GM12872 (cell line): ENCODE data around the gene SMIM12.

Source experiments
- CTCF ChIP-seq: IDR thresholded peaks from 3 replicates; pipeline ENCODE4 v1.5.1; 2011; ENCODE audit warnings: low read depth, mild to moderate bottlenecking, low read length, moderate library complexity; ENCODE audit not compliant: insufficient read depth

The SMIM12 gene

GRCh38 chr1:34865573-34865972 is 6.0 kb upstream of the SMIM12 start:
- no peak for TF ChIP-seq CTCF

GRCh38 chr1:34864759-34865158 is 5.2 kb upstream of the SMIM12 start:
- 0 out of 3 replicates have a peak, but pooled peaks have one; percentile 4 for TF ChIP-seq CTCF

GRCh38 chr1:34863501-34863900 is 4.0 kb upstream of the SMIM12 start:
- TF ChIP-seq CTCF = no peak

- TF ChIP-seq CTCF = no peak
These were observed 576 bp downstream of the SMIM12 start for GRCh38 chr1:34858901-34859445.

GRCh38 chr1:34856697-34857096 is 2.9 kb downstream of the SMIM12 start:
- no peak for TF ChIP-seq CTCF

GRCh38 chr1:34852677-34853217 is 6.8 kb downstream of the SMIM12 start:
- TF ChIP-seq CTCF = peak; percentile 97

- no peak for TF ChIP-seq CTCF
These were observed 8.0 kb downstream of the SMIM12 start for GRCh38 chr1:34851431-34852105.
